Right renal pelvis (tissue), 4 donors: ENCODE data around the gene SSR2. TPM values are rescaled to one million over a fixed set of nuclear protein-coding genes. Genes with fewer than 3 reads are reported as not detected.

ENCODE experiments used
- polyA plus RNA-seq, 4 donors: library from polyadenylated mRNA; unstranded; fragments of 120-200 nt; gene quantifications; one replicate each; pipeline ENCODE4 v1.2.1, GENCODE V29; 2013; ENCODE audit not compliant: insufficient read length in 4 of 4

SSR2 gene
- polyA plus RNA-seq, 4 donors: 388 to 421 (median 420) TPM

Other genes with a start within 250 kb of the SSR2 start
- 10 to 100 TPM; 39.1 to 48.6 (median 44.8) TPM for gene GON4L, start 163.7 kb downstream of the SSR2 start, polyA plus RNA-seq
- 10 to 100 TPM; 20.6 to 24.2 (median 21.9) TPM for gene SYT11, start 161.4 kb downstream of the SSR2 start, polyA plus RNA-seq
- 10 to 100 TPM; 45.4 to 52.7 (median 49.2) TPM for gene RIT1, start 109.6 kb downstream of the SSR2 start, polyA plus RNA-seq
- 10 to 100 TPM; 48.7 to 61.0 (median 50.7) TPM for gene KHDC4, start 86.5 kb downstream of the SSR2 start, polyA plus RNA-seq
- under 1 TPM; 0.21 to 0.32 (median 0.23) TPM for gene RXFP4, start 79.3 kb downstream of the SSR2 start, polyA plus RNA-seq
- gene ARHGEF2, start 42.4 kb downstream of the SSR2 start, polyA plus RNA-seq: 10 to 100 TPM; 75.9 to 86.8 (median 80.2) TPM
- 10 to 100 TPM; 48.6 to 56.0 (median 52.2) TPM for gene UBQLN4, start 32.8 kb upstream of the SSR2 start, polyA plus RNA-seq
- gene LAMTOR2, start 33.8 kb upstream of the SSR2 start, polyA plus RNA-seq: 10 to 100 TPM; 50.1 to 69.4 (median 54.7) TPM
- gene RAB25, start 40.2 kb upstream of the SSR2 start, polyA plus RNA-seq: 10 to 100 TPM; 51.6 to 65.8 (median 57.7) TPM
- gene MEX3A, start 61.5 kb upstream of the SSR2 start, polyA plus RNA-seq: 10 to 100 TPM; 42.9 to 50.2 (median 46.4) TPM
- gene LMNA, start 93.8 kb upstream of the SSR2 start, polyA plus RNA-seq: 100 to 1,000 TPM in 1 of 4 donors, 10 to 100 TPM in 3; 78.9 to 123 (median 90.4) TPM
- gene SEMA4A, start 132.6 kb upstream of the SSR2 start, polyA plus RNA-seq: 10 to 100 TPM; 18.2 to 27.1 (median 21.5) TPM
- 10 to 100 TPM; 26.9 to 32.7 (median 30.7) TPM for gene SLC25A44, start 173.2 kb upstream of the SSR2 start, polyA plus RNA-seq
- gene PMF1, start 192.1 kb upstream of the SSR2 start, polyA plus RNA-seq: 10 to 100 TPM; 85.7 to 87.8 (median 86.9) TPM
- 1 to 10 TPM; 1.5 to 3.7 (median 2.3) TPM for gene BGLAP, start 221.2 kb upstream of the SSR2 start, polyA plus RNA-seq
- 1 to 10 TPM; 2.5 to 5.0 (median 3.8) TPM for gene PAQR6, start 227.1 kb upstream of the SSR2 start, polyA plus RNA-seq